ENCODE measurements around the gene CDK18. TPM values are rescaled to one million over a fixed set of nuclear protein-coding genes. Genes with fewer than 3 reads are reported as not detected.
"Not testable (repeated sequence)": the region's sequence is repeated elsewhere in the genome, so short reads cannot be mapped to it uniquely, and the experiment has no call there.

CDK18 gene
- total RNA-seq, 2 donors from 2014 or later: 32.6 to 39.2 TPM

DNA sequence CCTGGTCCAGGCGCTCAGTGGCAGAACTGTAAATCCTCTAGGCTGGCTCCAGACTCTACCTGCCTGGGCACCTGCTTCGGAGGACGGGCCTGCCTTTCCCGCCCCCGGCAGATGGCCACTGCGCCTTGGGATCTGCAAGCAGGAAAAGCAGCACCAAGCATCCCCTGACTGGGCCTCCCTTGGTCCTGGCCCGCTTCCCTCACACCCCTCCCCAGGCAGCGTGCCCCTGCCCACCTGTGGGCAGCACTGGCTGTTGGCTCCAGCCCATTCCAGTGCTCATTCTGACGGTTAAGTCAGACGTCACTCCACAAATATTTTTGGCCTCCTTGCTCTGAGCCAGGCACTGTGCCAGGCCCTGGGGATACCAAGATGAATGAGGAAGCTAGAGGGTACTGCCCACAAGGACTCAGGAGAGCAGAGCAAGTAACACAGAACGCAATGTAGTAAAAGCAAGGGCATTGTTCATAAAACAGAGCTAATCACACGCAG lies 26.7 kb upstream of the CDK18 start:
- peak; percentile 68 to 76 for DNase-seq
- peak; percentile 91 for ATAC-seq
- intact Hi-C loops (cut with DNase I, micrococcal nuclease): no loop called here

DNA sequence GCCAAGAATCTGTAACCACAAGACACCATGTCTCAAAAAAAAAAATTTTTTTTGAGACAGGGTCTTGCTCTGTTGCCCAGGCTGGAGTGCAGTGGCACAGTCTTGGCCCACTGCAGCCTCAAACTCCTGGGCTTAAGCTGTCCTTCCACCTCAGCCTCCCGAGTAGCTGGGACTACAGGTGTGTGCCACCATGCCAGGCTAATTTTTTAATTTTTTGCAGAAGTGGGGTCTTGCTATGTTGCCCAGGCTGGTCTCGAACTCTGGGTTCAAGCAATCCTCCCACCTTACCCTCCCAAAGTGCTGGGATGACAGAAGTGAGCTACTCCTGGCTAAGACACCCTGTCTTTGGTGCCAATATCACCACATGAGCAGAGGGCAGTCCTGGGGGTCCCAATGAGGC lies 25.5 kb upstream of the CDK18 start:
- intact Hi-C loops (cut with DNase I, micrococcal nuclease); ATAC-seq; DNase-seq: not testable (repeated sequence)

DNA sequence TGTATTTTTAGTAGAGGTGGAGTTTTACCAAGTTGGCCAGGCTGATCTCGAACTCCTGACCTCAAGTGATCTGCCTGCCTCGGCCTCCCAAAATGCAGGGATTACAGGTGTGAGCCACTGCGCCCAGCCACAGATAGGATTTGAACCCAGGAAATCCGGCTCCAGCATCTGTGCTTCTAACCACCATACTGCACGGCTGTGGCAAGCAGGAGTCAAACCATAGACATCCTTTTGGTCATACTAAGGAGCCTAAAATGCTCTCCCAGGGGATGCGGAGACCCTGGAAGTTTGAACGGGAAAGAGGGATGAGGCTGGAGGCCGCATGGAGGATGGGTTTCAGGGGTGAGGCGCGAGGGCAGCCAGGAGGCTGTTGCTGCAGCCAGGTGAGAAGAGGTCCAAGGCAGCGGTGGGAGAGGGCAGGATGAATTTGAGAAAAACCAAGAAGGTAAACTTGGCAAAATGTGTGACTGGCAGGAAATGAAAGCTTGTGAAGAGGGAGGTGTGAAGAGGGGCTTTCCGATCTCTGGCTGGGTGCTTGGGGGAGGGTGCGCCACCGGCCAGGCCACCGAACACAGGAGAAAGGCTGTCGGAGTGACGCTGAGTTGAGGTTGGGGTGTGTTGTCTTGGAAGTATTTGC lies 24.0 kb upstream of the CDK18 start:
- intact Hi-C loops (cut with DNase I, micrococcal nuclease): loop anchor here (10.0 kb wide), 2 partner anchors 86 to 126 kb away; partner anchors contain the start of gene KLHDC8A (in 1 of the 2)

DNA sequence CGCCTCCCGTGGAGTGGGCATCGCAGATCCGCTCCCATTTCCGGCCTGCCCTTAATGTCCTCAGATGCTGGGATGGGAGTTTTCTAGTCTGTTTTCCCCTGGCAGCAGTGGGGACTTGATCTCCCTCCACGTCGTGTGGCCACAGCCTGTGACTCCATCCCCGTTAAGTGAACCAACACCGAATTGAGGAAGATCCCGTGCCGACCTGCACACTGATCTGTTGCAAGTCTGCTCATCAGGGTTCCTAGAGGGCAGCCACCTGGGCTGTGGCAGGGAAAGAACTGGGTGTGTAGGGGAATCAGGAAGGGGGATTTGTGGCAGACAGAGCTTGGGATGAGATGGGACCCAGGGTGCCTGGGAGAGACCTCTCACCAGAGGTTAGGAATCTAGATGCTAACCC lies 23.3 kb upstream of the CDK18 start:
- DNase-seq (no peak), ATAC-seq (no peak)
- intact Hi-C loops (cut with DNase I, micrococcal nuclease): loop anchor here (10.0 kb wide), 2 partner anchors 86 to 126 kb away; partner anchors contain the start of gene KLHDC8A (in 1 of the 2)

More for the DNA sequence above, 24.0 kb upstream of the CDK18 start:
- DNase-seq: no peak
- ATAC-seq: no peak

DNA sequence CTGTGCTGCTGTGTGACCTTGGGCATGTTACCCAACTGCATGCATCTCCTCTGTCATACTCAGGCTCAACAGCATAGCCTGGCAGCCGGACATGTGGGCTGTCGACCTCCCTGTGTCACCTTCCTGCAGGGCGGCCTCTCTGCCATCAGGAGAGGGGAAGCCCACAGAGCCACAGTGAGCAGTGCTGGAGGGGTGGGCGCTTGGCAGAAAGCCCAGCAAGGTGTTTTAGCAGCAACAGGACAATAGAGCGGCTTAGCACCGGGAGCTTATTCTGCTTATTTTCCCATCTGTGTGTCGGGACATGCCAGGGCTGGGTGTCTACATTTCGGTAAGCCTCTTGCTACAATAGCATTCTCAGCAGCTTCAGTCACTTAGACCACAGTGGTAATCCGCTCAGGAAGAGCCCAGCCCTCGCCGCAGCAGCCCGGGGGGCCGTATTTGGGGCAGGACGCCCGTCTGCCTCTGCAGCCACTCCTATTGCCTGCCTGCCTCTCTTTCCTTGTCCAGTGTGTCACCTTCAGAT lies 22.8 kb upstream of the CDK18 start:
- intact Hi-C loops (cut with DNase I, micrococcal nuclease): loop anchor here (10.0 kb wide), 2 partner anchors 87 to 127 kb away; partner anchors contain the start of gene KLHDC8A (in 1 of the 2)
- no peak for DNase-seq

DNA sequence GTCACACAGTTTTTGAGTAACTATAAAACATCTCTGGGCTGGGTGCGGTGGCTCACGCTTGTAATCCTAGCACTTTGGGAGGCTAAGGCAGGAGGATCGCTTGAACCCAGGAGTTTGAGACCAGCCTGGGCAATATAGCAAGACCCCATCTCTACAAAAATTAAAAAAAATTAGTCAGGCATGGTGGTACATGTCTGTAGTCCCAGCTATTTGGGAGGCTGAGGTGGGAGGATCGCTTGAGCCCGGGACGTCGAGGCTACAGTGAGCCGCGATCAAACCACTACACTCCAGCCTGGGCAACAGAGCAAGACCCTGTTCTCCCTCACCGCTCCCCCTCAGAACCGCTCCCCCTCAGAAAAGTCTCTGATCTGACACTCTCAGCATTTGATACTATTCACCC lies 21.9 kb upstream of the CDK18 start:
- DNase-seq, ATAC-seq: not testable (repeated sequence)
- intact Hi-C loops (cut with DNase I, micrococcal nuclease): loop anchor here (10.0 kb wide), 2 partner anchors 88 to 128 kb away; partner anchors contain the start of gene KLHDC8A (in 1 of the 2)

More for the DNA sequence above, 22.8 kb upstream of the CDK18 start:
- no peak for ATAC-seq

DNA sequence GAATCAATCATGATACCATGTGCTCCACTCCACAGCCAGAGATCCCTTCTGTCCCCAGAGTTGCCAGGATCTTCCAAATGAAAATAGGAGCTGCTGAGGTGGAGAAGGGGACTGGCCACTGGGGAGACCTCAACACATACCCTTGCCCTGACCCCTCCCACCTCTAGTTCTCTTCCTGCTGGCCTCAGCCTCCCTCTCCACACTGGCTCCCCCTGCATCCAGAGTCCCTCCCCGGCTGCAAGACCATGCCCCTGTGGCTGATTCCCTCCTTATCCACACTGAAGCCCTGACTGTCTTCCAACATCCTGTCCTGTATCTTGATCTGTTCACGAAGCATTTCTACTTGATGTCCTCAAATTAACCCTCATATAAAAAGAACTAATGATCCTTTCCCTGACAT lies 21.1 kb upstream of the CDK18 start:
- DNase-seq: no peak
- intact Hi-C loops (cut with DNase I, micrococcal nuclease): loop anchor here (10.0 kb wide), 2 partner anchors 89 to 129 kb away; partner anchors contain the start of gene KLHDC8A (in 1 of the 2)
- ATAC-seq: no peak

DNA sequence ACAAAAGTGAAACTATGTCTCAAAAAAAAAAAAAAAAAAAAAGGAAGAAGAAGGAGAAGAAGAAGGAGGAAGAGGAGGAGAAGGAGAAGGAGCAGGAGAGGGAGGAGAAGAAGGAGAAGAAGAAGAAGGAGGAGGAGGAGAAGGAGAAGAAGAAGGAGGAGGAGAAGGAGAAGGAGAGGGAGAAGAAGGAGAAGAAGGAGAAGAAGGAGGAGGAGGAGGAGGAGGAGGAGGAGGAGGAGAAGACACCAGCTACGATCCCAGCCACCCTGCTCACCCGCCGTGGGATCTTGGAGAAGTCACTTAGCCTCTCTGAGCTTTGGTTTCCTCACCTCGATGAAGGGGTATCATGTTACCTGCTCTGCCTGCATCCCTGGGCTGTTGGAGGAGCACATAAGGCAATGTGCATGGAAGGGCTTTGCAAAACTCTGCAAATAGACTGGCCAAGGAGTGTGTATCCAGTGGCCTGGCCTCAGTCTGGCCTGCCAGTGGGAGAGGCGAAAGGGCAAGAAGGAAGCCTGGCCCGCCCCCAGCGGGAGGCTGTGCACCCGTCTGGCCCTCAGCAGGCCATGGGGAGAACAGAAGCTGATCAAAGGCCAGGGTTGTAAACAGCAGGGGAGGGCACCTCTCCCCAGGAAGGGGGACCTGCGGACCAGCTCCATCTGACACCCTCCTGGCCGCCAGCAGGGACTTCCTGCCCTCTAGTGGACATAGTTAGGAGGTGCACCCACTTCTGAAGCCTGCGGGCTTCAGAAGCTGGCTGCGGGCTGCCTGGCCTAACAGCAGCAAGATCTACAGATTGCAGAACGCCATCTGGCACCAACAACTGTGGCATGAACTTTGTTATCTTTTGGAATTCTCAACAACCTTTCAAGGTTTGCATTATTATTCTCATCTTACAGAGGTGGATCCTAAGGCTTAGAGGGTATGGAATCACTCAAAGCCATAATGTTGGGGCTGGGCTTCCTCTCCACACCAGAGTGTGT lies 19.2 kb upstream of the CDK18 start:
- intact Hi-C loops (cut with DNase I, micrococcal nuclease): loop anchor here (5.0 to 10.0 kb wide), 4 partner anchors 37 to 133 kb away; partner anchors contain the start of gene KLHDC8A (in 1 of the 2)
- DNase-seq (peak; percentile 66 to 68), ATAC-seq (peak; percentile 84)

DNA sequence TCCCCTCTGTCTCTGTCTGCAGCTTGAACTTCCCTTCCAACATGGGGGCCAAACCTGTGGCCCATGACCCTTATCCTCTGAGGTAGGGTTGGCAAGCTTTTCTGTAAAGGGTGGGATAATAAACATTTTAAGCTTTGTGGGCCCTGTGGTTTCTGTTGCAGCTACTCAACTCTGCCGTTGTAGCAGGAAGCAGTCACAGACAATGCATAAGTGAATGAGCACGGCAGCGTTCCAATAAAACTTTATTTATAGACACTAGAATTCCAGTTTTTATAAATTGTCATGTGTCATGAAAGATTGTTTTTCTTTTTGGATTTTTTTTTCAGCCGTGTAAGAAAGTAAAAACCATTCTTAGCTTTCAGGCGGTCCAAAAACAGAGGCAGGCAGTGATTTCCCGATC lies 18.2 kb upstream of the CDK18 start:
- no peak for DNase-seq
- ATAC-seq: no peak
- intact Hi-C loops (cut with DNase I, micrococcal nuclease): loop anchor here (5.0 to 10.0 kb wide), 4 partner anchors 36 to 134 kb away; partner anchors contain the start of gene KLHDC8A (in 1 of the 2)

DNA sequence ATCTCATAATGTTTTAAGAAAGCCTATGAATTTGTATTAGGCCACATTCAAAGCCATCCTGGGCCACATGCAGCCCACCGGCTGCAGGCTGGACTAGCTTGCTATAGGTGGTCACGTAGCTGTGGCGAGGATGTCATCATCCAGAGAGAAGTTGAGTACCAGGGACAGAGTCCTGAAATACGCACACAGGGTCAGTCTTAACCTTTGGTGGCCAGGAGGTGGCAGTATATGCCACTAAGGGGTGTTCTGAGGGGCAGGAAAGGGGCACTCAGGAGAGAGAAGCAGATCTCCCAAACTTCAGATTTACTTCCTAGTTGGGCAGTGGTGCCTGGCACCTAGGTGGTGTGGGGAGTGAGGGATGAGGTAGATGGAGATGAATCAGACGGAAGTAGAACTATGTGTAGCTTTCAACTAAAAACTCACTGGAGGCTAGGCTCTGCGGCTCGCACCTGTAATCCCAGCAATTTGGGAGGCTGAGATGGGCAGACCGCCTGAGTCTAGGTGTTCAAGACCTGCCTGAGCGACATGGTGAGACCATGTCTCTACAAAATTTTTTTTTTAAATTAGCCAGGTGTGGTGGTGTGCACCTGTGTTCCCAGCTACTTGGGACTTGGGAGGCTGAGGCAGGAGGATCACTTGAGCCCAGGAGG lies 16.3 kb upstream of the CDK18 start:
- ATAC-seq (peak; percentile 69), DNase-seq (peak; percentile 45 to 62)
- intact Hi-C loops (cut with DNase I, micrococcal nuclease): loop anchor here (5.0 to 10.0 kb wide), 4 partner anchors 34 to 136 kb away; partner anchors contain the start of gene KLHDC8A (in 1 of the 2)

DNA sequence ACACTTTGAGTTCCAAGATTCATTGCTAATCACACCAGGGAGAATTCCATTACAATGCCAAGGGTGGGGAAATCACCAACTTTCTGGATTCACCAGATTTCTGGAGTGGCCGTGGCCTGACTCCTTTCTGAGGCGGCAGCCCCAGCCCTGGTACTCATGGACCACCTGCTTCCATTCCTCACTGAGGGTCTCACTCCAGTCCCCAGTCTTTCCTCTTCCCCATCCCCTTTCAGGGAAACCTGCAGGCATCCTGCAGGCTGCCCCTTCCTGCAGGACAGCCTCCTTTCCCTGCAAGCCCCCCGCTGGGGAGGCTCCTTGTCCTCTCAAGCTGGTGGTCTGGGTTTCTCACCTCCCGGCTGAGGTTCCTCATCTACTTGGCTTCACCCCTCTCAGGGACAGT lies 12.7 kb upstream of the CDK18 start:
- DNase-seq (no peak), ATAC-seq (no peak)
- intact Hi-C loops (cut with DNase I, micrococcal nuclease): no loop called here

DNA sequence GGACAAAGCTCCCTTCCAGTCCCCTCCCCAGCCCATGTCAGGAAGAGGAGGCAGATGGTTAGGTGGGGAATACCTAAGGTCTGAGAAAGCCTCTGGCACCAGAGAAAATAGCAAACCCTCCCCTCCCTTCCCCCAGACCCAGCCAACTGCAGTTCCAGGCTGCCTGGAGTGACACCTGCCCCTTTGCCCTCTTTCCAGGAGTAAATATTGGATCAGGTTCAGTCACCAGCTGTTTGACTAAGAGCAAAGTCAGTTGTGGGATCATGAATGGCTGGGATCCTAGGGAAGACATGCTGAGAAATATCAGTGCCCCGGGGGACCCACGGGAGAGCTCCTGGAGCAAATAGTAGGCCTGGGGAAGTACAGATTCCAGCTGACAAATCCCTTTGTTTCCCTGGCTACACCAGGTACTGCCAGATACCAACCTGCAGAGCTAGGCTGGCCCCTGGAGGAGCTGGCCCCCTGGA lies 12.2 kb upstream of the CDK18 start:
- DNase-seq (no peak), ATAC-seq (no peak)
- intact Hi-C loops (cut with DNase I, micrococcal nuclease): no loop called here

DNA sequence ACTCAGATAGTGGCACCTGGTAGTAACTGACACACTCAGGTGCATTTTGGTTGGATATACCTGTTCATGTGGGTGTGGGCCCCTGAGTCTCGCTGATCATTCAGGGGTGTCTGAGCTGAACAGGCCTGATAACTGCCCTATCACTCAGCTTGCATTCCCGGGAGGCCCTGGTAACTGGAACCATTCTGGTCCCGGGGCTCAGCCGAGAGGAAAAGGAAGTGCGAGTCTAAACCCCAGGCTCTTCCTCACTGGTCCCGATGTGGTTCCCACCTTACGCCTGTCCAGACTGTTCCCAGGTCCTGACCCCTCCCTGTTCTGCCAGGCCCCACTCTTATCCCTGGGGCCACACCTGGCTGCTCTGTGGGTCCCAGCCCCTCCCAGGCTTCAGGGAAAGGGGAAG lies 11.7 kb upstream of the CDK18 start:
- ATAC-seq: peak; percentile 32
- intact Hi-C loops (cut with DNase I, micrococcal nuclease): no loop called here
- DNase-seq: no peak

DNA sequence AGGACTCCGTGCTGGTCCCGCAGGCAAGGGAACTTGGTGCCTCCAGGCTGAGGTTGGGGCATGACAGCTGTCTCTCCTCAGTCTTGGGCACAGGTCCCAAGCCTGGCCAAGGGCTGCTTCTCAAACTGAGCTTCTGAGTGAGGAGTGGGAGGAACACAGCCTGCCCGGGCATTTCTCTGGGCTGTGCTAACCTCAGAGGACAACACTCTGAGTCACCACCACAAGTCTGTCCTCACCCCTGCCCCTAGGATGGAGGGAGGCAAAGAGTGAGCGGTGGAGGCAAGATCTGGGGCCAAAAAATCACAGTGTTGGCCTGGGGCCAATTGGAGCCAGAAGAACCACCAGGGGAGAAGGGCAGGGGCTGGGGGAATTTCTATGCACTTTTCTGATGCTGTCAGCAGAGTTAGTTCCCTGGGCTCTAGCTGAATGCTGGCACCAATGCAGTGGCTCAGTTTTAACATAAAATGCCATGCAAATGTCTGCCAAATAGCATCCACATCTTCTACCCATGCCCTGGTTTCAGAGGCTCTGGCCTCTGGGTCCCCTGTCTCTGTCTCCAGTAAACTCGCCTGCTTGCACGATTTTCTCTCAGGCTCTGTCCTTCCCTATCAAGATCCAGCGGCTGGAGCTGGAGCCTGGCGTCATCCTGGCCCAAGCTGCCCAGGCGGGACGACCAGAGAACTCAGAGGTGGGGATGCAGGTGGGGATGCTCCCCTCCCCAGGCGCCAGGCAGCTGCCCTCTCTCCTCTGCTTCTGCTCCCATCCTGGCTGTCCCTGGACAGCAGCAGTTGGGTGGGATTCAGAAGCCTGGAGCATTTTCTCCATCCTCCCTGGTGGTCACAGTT lies 11.0 kb upstream of the CDK18 start:
- no peak for DNase-seq
- intact Hi-C loops (cut with DNase I, micrococcal nuclease): no loop called here

DNA sequence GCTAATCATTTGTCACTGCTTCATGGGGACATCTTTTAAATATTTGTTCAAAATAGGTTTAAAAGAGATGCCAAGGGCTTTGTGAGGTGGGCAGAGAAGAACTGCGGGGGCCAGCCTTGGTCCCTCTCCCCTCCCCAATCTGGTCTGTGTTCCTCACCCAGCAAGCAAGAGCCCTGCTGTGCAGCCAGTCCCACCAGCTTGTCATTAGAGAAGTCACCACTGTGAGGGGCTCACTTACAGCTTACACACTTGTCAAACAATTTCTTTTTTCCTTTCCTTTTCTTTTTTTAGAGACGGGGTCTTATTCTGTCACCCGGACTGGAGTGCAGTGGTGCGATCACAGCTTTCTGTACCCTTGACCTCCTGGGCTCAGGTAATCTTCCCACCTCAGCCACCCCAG lies 10.4 kb upstream of the CDK18 start:
- intact Hi-C loops (cut with DNase I, micrococcal nuclease): no loop called here
- no peak for DNase-seq
- ATAC-seq: no peak

More for the DNA sequence above, 11.0 kb upstream of the CDK18 start:
- no peak for ATAC-seq

DNA sequence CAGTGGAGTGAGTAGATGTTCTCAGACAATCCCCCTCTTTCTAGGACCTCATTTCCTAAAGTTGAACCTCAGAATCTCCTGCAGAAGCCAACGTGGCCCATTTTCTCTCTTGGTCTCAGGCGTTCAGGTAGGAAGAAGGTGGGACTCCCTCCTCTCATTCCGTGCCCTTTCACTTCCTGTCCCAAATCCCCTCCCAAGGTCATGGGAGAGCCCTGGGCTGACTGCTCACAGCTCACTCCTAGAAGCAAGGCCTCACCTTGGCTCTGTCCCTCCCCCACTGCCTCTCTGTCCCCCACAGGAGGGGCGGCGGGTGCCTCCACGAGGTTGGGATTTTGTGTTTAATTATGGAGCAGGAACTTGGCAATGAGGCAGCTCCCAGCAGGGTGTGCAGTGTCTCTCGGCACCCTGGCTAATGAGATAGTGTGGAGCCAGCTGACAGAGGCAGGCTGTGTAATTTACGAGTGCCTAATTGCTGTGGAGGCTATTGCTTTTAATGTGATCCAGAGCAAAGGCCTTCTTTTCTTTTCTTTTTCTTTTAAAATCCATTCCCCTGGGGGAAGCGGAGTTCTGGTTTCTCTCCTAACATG lies 9.1 kb upstream of the CDK18 start:
- ATAC-seq (peak; percentile 91), DNase-seq (peak; percentile 54 to 60)
- intact Hi-C loops (cut with DNase I, micrococcal nuclease): no loop called here

DNA sequence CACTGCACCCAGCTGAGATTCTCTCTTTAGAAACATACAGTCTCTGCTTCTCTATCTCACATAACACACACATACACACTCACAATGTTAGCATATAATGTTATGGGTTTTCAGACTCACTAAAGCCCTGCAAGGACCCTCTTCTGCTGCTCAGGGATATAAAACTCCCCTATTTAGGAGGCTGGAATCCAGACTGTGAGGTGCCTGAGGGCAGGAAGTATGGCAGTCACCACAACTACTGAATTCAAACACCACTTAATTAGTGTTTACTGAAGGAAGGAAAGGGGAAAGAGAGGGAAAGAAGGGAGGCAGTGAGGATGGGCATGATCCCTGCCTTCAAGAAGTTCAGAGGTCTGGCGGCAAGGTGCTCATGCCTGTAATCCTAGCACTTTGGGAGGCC lies 7.8 kb upstream of the CDK18 start:
- intact Hi-C loops (cut with DNase I, micrococcal nuclease): no loop called here
- DNase-seq (no peak), ATAC-seq (no peak)

Measured in left colon (tissue), 2 donors.